Mesendoderm (in vitro differentiated cells): ENCODE results near the gene RETREG3. TPM values are rescaled to one million over a fixed set of nuclear protein-coding genes. Genes with fewer than 3 reads are reported as not detected.

Experiments used
- DNase-seq: peaks from one replicate; pipeline ENCODE4 v3.0.0; 2013
- H2AK5ac ChIP-seq: 2 replicates; pipeline ENCODE4 v1.6.1; 2013; ENCODE audit warnings: low read length, inconsistent platforms
- H2BK120ac ChIP-seq: 2 replicates; pipeline ENCODE4 v1.6.1; 2013; ENCODE audit warnings: low read depth, mild to moderate bottlenecking, low read length, moderate library complexity, mixed read lengths
- H2BK15ac ChIP-seq: replicated peaks from 2 replicates; pipeline ENCODE4 v1.6.1; 2013; ENCODE audit warnings: low read depth, mild to moderate bottlenecking, moderate library complexity
- H2BK5ac ChIP-seq: 2 replicates; pipeline ENCODE4 v1.6.1; 2013; ENCODE audit warnings: low read length, inconsistent platforms
- H3K18ac ChIP-seq: 2 replicates; pipeline ENCODE4 v1.6.1; 2013; ENCODE audit warnings: mild to moderate bottlenecking, low read length, mixed read lengths
- H3K23ac ChIP-seq: one replicate; pipeline ENCODE4 v1.6.1; 2013; ENCODE audit warnings: low read length
- H3K27ac ChIP-seq: 2 replicates; pipeline ENCODE4 v1.5.1; 2013; ENCODE audit warnings: low read depth, mild to moderate bottlenecking, inconsistent platforms, low read length, moderate library complexity
- H3K27me3 ChIP-seq: 2 replicates; pipeline ENCODE4 v1.6.1; 2013; ENCODE audit warnings: low read length, control low read depth, mild to moderate bottlenecking, inconsistent platforms; ENCODE audit not compliant: insufficient read depth, poor library complexity
- H3K36me3 ChIP-seq: 2 replicates; pipeline ENCODE4 v1.6.1; 2013; ENCODE audit warnings: low read length, inconsistent platforms; ENCODE audit not compliant: control insufficient read depth, insufficient read depth
- H3K4ac ChIP-seq: one replicate; pipeline ENCODE4 v1.6.1; 2013; ENCODE audit warnings: low read depth, mild to moderate bottlenecking, low read length, moderate library complexity
- H3K4me1 ChIP-seq: 2 replicates; pipeline ENCODE4 v1.6.1; 2013; ENCODE audit warnings: low read depth, low read length, inconsistent platforms; ENCODE audit not compliant: control insufficient read depth
- H3K4me2 ChIP-seq: 2 replicates; pipeline ENCODE4 v1.6.1; 2013; ENCODE audit warnings: low read length
- H3K4me3 ChIP-seq: 2 replicates; pipeline ENCODE4 v1.5.1; 2013; ENCODE audit warnings: mild to moderate bottlenecking, low read length
- H3K56ac ChIP-seq: one replicate; pipeline ENCODE4 v1.6.1; 2013; ENCODE audit warnings: low read length
- H3K79me1 ChIP-seq: 2 replicates; pipeline ENCODE4 v1.6.1; 2013; ENCODE audit warnings: low read length, inconsistent platforms
- H3K79me2 ChIP-seq: 2 replicates; pipeline ENCODE4 v1.6.1; 2013; ENCODE audit warnings: mild to moderate bottlenecking, low read length; ENCODE audit not compliant: control insufficient read depth, insufficient read depth
- H3K9ac ChIP-seq: 2 replicates; pipeline ENCODE4 v1.6.1; 2013; ENCODE audit warnings: low read length, inconsistent platforms
- H4K5ac ChIP-seq: one replicate; pipeline ENCODE4 v1.6.1; 2013; ENCODE audit warnings: low read length
- H4K8ac ChIP-seq: one replicate; pipeline ENCODE4 v1.6.1; 2013; ENCODE audit warnings: low read depth, mild to moderate bottlenecking, control low read depth, low read length, moderate library complexity
- WGBS: extraction: QIAGEN DNeasy Blood & Tissue Kit; methylation state at CpG from one replicate; pipeline ENCODE4 v1.1.7; 2013; ENCODE audit warnings: low lambda C conversion rate, missing lambda C conversion rate; ENCODE audit not compliant: insufficient coverage; ENCODE audit errors: extremely low coverage; 5-methylcytosine and 5-hydroxymethylcytosine counted together
- polyA plus RNA-seq, 2 experiments: library from polyadenylated mRNA; stranded (reverse); fragments of 200-250 nt; gene quantifications; one replicate each; pipeline ENCODE4 v1.2.3, GENCODE V29; 2013

The RETREG3 gene, protein sequence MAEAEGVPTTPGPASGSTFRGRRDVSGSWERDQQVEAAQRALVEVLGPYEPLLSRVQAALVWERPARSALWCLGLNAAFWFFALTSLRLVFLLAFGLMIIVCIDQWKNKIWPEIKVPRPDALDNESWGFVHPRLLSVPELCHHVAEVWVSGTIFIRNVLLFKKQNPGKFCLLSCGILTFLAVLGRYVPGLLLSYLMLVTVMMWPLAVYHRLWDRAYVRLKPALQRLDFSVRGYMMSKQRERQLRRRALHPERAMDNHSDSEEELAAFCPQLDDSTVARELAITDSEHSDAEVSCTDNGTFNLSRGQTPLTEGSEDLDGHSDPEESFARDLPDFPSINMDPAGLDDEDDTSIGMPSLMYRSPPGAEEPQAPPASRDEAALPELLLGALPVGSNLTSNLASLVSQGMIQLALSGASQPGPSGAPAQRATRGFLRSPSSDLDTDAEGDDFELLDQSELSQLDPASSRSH
- 16.6 TPM for polyA plus RNA-seq (2013, experiment 1 of 2)
- 16.7 TPM for polyA plus RNA-seq (2013, experiment 2 of 2)

DNA sequence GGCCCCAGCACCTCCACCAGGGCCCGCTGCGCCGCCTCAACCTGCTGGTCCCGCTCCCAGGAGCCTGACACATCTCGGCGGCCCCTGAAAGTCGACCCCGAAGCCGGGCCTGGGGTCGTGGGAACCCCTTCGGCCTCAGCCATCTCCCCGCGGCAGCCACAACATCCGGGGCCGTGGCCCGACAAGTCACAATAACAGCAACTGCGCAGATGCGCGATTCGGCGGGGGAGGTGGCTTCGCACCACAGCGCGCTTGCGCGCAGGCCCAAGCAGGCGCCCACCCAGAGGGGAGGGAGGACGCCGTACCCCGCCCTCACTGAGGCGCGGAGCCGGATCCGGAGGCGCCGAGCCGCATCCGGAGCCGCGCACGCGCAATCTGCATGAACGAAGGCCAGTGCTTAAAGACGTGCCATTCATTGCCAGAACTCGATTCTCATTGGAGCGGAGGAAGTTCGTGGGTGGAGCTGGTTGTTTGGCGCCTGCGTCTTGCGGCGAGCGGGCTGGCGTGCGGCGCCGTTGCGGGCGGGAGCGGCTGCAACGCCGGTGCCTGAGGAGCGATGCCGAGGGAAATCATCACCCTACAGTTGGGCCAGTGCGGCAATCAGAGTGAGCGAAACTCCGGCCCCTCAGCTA lies at the start of gene RETREG3, which contains the start of gene TUBG1:
Gene RETREG3, minus strand, starts transcription at position 193 of the 632 bp plus-strand sequence. Its CDS starts 50 bp downstream, at position 143.
Gene TUBG1, plus strand, starts transcription at position 502 of the 632 bp plus-strand sequence. Its CDS starts 55 bp downstream, at position 557.
- H2BK120ac ChIP-seq: no peak within 1 kb of the TSS
- no peaks in the 10 kb centered on the region for H3K27me3 ChIP-seq
- no peak within 1 kb of the TSS for H4K8ac ChIP-seq
- H3K79me1 ChIP-seq: peaks cover 19% of the 10 kb centered on the region
- H3K4ac ChIP-seq: peak within 1 kb of the TSS; percentile 76
- H2AK5ac ChIP-seq: no peak within 1 kb of the TSS
- peak within 1 kb of the TSS; percentile 99 for H3K4me3 ChIP-seq
- peak within 1 kb of the TSS; percentile 99 for H3K56ac ChIP-seq
- peaks cover 2% of the 10 kb centered on the region for H3K4me1 ChIP-seq
- peak within 1 kb of the TSS; percentile 71 for H3K27ac ChIP-seq
- WGBS: no CpG with 5 or more reads among the region's 66 CpGs
- H4K5ac ChIP-seq: no peak within 1 kb of the TSS
- H2BK5ac ChIP-seq: peak within 1 kb of the TSS; percentile 89
- H3K79me2 ChIP-seq: peaks cover 24% of the 10 kb centered on the region
- peak within 1 kb of the TSS; percentile 93 for H3K4me2 ChIP-seq
- H2BK15ac ChIP-seq: no peak within 1 kb of the TSS
- peak within 1 kb of the TSS; percentile 51 for H3K18ac ChIP-seq
- H3K9ac ChIP-seq: peak within 1 kb of the TSS; percentile 99
- peak; percentile 99 for DNase-seq
- H3K36me3 ChIP-seq: peaks cover 13% of the 10 kb centered on the region
- H3K23ac ChIP-seq: peak within 1 kb of the TSS; percentile 94

- Histone ChIP-seq H3K18ac (no peak overlapping the region), H3K79me1 (peaks cover 3% of the 10 kb centered on the region), H4K8ac (no peak overlapping the region), H2BK15ac (no peak overlapping the region), H3K36me3 (no peaks in the 10 kb centered on the region), H3K4me1 (peaks cover 7% of the 10 kb centered on the region), H2AK5ac (no peak overlapping the region), H3K4me3 (no peak overlapping the region), H2BK120ac (no peak overlapping the region), H2BK5ac (no peak overlapping the region), H3K9ac (no peak overlapping the region), H3K56ac (no peak overlapping the region), H3K79me2 (no peaks in the 10 kb centered on the region), H3K27ac (no peak overlapping the region), H3K23ac (no peak overlapping the region), H3K27me3 (no peaks in the 10 kb centered on the region), H4K5ac (no peak overlapping the region), H3K4ac (no peak overlapping the region), H3K4me2 (no peak overlapping the region)
- no CpG with 5 or more reads among the region's 9 CpGs for WGBS
- no peak for DNase-seq
Measured at GRCh38 chr17:42657824-42658588, 48.8 kb upstream of the RETREG3 start.

GRCh38 chr17:42655528-42655927 lies 46.4 kb upstream of the RETREG3 start:
- no peak overlapping the region for H2BK120ac ChIP-seq
- no CpG with 5 or more reads among the region's 2 CpGs for WGBS
- peaks cover 3% of the 10 kb centered on the region for H3K79me1 ChIP-seq
- H3K9ac ChIP-seq: no peak overlapping the region
- no peak overlapping the region for H3K27ac ChIP-seq
- H3K36me3 ChIP-seq: no peaks in the 10 kb centered on the region
- no peak overlapping the region for H2AK5ac ChIP-seq
- H4K8ac ChIP-seq: no peak overlapping the region
- no peak overlapping the region for H3K4me2 ChIP-seq
- H3K18ac ChIP-seq: peak overlapping the region; percentile 39
- H3K23ac ChIP-seq: no peak overlapping the region
- H4K5ac ChIP-seq: no peak overlapping the region
- no peak overlapping the region for H3K56ac ChIP-seq
- H2BK5ac ChIP-seq: no peak overlapping the region
- H3K4me3 ChIP-seq: no peak overlapping the region
- no peak for DNase-seq
- H3K4me1 ChIP-seq: peaks cover 6% of the 10 kb centered on the region
- no peak overlapping the region for H2BK15ac ChIP-seq
- no peaks in the 10 kb centered on the region for H3K79me2 ChIP-seq
- H3K27me3 ChIP-seq: no peaks in the 10 kb centered on the region
- H3K4ac ChIP-seq: no peak overlapping the region

GRCh38 chr17:42653179-42654124 lies 44.3 kb upstream of the RETREG3 start:
- no peak overlapping the region for H2AK5ac ChIP-seq
- H2BK120ac ChIP-seq: peak overlapping the region; percentile 5
- peak; percentile 92 for DNase-seq
- H2BK15ac ChIP-seq: peak overlapping the region; percentile 1
- H3K9ac ChIP-seq: peak overlapping the region; percentile 52
- peak overlapping the region; percentile 70 for H3K56ac ChIP-seq
- H4K5ac ChIP-seq: no peak overlapping the region
- H3K4me2 ChIP-seq: peak overlapping the region; percentile 29
- H3K27me3 ChIP-seq: no peaks in the 10 kb centered on the region
- H3K36me3 ChIP-seq: no peaks in the 10 kb centered on the region
- no peaks in the 10 kb centered on the region for H3K79me1 ChIP-seq
- no peak overlapping the region for H3K4me3 ChIP-seq
- no peaks in the 10 kb centered on the region for H3K79me2 ChIP-seq
- peak overlapping the region; percentile 71 for H3K27ac ChIP-seq
- no peak overlapping the region for H4K8ac ChIP-seq
- WGBS: no CpG with 5 or more reads among the region's 42 CpGs
- peak overlapping the region; percentile 95 for H3K4ac ChIP-seq
- H3K23ac ChIP-seq: no peak overlapping the region
- peak overlapping the region; percentile 33 for H3K18ac ChIP-seq
- H3K4me1 ChIP-seq: peaks cover 2% of the 10 kb centered on the region
- peak overlapping the region; percentile 66 for H2BK5ac ChIP-seq

DNA sequence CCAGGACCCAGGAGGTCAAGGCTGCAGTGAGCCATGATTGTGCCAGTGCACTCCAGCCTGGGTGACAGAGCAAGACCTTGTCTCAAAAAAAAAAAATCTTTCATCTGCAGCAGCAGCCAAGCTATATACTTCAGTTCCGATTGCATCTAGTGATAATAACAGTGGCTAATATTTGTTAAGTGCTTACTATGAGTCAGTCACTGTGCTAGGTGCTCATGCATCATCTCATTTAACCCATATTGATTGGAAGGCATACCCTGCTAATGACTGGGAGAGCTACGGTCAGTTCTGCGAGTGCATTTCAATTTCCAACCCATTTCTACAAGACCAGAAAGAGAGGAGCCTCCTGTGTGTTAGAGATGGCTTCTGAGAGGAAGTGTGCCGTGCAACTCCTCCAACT lies 42.2 kb upstream of the RETREG3 start:
- Histone ChIP-seq H2AK5ac (no peak overlapping the region), H2BK5ac (no peak overlapping the region), H3K56ac (no peak overlapping the region), H3K79me1 (no peaks in the 10 kb centered on the region), H3K27ac (no peak overlapping the region), H3K9ac (no peak overlapping the region), H3K79me2 (no peaks in the 10 kb centered on the region), H3K4ac (no peak overlapping the region), H3K27me3 (no peaks in the 10 kb centered on the region), H2BK120ac (no peak overlapping the region), H3K4me2 (no peak overlapping the region), H4K8ac (no peak overlapping the region), H3K4me3 (no peak overlapping the region), H3K4me1 (peaks cover 2% of the 10 kb centered on the region), H3K23ac (no peak overlapping the region), H3K18ac (no peak overlapping the region), H2BK15ac (no peak overlapping the region), H3K36me3 (no peaks in the 10 kb centered on the region), H4K5ac (no peak overlapping the region)
- no CpG with 5 or more reads among the region's 4 CpGs for WGBS
- no peak for DNase-seq
